MV-4-11 (cell line): ENCODE data around the gene SAAL1.

Source experiments
- DNase-seq: peaks from one replicate; lab custom pipeline; 2025; lab: John Stamatoyannopoulos, UW

SAAL1 gene

GRCh38 chr11:18088366-18088765 lies 17.5 kb downstream of the SAAL1 start:
- DNase-seq = no peak

DNA sequence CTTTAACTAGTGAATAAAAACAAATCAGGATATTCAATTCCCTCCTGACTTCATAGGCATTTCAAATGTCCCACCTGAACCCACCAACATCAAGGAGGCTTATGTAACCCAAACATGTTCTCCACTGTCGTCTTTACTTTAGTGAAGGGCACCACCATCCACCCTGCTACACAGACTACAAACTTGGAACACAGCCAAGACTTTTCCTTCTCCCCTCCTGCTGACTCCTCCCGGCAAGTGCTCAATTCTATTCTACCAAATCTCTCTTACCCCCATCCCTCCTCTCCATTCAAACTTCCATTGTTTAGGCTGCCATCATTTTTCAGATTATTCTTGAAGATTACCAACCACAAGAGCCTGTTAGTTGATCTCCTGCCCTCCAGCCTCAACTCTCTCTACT lies 24.3 kb downstream of the SAAL1 start:
- no peak for DNase-seq

DNA sequence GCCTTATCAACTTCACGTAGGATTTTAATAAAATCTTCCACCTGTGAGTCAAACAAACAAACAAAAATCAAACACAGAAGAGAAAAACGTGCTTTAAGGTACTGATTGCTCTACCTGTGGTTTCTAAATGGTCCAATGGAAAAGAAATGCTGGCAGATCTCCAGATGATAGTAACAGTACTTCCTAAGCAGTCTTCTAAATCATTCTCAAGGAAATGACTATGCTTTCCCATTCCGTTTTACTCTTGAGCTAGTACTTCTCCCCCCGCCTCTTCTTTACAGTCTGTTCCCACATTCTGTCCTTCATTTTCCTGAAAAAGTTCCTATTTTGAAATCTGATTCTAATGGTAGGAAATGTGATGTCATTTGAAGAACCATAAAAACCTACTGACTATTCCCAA lies 25.4 kb downstream of the SAAL1 start:
- DNase-seq = no peak

DNA sequence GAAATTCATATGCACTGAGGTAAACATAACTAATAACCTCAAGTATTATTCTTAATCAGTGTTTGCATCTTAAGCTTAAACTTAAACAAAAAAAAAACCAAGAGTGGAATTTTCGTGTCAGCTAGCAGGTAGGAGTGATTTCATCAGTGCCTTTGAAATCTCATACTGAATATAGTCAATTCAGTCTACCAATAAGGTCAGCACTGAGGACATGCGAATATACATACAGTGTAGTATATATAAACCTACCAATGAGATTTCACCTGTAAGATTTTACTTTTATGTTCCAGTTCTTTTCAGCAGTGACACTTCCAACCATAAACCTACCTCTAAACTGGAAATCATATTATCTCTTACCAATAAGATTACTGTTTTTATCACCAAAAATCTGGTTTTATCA lies 27.0 kb downstream of the SAAL1 start:
- no peak for DNase-seq

- DNase-seq = no peak
These were observed 30.4 kb downstream of the SAAL1 start for GRCh38 chr11:18075444-18075843.

DNA sequence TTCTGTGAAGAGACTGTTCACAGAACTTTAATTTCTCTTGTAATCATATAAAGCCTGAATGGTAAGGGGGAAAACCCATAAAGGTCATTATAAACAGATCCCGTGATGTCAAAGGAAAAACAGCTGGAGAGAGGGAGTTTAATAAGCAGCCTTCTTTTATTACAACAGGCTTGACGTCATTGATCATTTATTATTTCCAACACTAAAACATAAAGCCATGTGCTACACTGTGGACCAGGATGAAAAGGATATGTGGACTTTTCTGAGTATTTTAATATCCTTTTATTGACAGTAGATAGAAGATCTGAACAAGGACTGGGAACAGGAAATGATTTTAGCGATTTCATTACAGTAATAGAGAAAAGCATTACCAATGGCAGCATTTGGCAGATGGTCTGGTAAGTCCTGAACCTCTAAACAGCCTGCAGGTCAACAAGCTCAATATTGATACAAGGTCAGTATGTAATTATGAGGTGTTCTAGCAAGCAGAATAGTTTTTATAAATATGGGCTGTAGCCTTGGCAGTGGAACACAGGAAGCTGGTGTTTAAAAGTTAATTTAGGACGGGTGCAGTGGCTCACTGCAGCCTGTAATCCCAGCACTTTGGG lies 34.7 kb downstream of the SAAL1 start:
- DNase-seq = no peak

DNA sequence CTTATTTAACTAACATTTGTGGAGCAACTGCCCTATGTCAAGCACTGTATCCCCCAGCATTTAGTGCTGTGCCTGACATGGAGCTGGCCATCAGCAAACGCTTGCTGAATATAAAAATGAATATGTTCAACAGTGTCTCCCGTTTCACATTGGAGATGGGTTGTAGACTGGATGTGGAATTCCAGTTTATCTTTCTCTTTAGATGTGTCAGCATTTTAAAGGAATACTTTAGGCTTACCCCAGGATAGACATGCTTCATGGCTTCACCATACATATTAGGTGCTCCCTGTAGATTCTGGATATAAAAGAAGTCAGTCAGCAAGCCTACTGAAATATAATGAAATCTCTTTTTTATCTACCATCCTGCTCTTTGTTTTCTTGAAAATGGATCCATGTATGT lies 38.5 kb downstream of the SAAL1 start:
- DNase-seq = no peak

- peak; percentile 48 for DNase-seq
These were observed 39.3 kb downstream of the SAAL1 start for GRCh38 chr11:18066626-18067025.

DNA sequence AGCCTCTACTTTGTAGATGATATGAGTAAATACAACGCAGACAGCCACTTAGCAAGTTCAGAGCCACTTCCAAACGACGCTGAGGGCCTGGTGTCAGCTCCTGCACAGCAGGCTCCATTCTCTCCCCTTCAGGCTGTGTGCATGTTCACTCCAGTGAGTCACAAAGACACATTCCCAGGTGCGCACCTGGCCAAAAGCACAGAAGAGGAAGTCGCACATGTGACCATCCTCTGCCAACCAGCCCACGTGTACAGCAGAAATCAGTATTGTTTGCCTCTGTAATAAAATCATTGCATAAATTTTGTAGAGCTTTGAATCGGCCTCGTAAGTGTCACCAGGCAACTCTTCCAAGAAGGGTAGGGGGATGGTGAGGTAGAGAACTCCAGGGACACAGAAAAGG lies 40.3 kb downstream of the SAAL1 start:
- DNase-seq = no peak

DNA sequence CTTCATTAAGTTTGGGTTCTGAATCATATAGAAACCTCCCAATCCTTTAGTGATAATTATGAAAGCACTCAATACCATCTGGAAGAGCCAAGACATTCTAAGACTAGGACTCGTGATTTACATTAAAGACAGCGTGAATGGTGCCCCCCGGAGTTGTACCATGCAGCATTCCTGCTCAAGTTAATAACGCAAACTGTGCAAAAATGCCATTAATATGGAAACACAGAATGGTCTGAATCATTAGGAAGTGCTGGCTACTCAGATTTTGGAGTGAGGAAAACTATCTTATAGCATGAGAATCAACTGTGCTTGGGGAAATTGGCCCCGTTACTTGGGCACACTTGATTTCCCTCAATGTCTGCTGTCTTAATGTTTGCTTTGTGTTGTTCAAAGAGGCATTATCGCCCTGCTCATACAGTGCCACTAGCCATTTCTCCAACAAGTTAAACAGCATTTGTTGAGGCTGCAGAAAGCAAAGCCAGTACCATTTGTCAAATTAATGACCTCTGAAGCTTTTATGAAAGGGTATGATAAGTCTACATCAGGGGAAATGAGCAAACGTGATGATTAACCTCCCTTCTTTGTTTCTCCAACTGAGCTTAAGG lies 41.3 kb downstream of the SAAL1 start:
- no peak for DNase-seq

GRCh38 chr11:18063862-18064434 lies 41.9 kb downstream of the SAAL1 start:
- peak; percentile 4 for DNase-seq

- no peak for DNase-seq
These were observed 42.8 kb downstream of the SAAL1 start for GRCh38 chr11:18063125-18063524.

GRCh38 chr11:18061351-18061750 lies 44.5 kb downstream of the SAAL1 start:
- DNase-seq = no peak

DNA sequence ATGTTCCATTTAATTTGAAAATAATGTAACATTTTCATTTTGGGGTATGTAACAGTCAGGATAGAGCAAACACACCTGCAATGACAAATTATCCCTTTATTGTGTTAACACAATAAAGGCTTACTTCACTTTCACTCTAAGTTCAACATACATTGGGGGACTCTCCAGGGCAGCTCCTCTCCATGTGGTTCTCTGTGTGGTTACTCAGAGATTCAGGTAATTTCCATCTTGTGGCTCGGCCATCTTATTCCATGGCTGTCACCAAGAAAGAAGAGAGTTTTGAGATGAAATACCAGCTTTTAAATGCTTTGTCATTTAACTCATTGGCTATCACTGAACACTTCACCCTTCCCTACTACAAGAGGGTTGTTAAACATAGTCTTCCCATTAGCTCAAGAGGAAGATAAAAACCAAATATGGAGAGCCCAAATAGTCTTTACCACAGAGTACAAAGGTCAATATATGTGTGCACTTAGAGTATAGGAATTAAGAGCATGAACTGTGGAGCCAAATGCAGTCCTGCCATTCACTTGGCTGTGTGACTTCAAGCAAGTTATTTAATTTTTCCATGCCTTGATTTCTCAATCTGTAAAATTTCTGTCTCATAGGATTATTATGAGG lies 49.2 kb downstream of the SAAL1 start:
- no peak for DNase-seq

GRCh38 chr11:18054511-18055103 lies 51.3 kb downstream of the SAAL1 start:
- no peak for DNase-seq

DNA sequence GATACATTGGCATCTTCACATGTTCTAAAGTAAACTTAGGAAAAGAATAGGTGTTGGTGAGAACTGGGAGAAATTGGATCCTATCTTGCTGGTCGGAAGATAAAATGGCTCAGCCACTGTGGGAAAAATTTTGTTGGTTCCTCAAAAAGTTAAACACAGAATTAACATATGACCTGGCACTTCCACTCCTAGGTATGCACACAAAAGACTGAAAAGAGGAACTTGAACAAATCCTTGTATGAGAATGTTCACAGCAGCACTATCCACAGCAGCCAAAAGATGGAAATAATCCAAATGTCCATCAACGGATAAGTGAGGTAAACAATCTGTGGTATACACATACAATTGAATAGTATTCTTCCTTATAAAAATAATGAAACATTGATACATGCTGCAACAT lies 55.0 kb downstream of the SAAL1 start:
- DNase-seq = no peak

GRCh38 chr11:18046116-18046777 lies 59.6 kb downstream of the SAAL1 start, which contains the start of gene TPH1:
TSS of gene TPH1 (minus strand) at chr11:18046269. CDS start at chr11:18040762, 5,507 bp downstream.
- no peak for DNase-seq

DNA sequence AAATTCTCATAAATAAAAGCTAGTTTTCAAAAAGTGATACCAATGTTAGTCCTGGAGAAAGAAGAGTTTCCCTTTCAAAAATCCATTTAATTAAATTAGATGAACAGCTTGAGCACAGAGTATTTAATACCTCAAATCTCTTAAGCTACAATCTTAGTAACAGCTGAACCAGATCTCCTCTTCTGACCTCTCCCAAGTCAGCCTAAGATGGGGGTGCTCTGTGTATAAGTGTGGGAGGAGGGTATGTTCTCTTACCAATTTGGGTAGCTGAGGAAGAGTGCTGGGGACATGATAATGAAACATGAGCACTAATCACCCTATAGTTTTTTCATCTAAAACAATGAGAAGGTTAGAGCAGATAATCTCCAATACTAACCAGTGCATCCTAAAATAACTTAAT lies 69.4 kb downstream of the SAAL1 start:
- no peak for DNase-seq
